ENCODE data around the gene KRTAP2-1. TPM values are rescaled to one million over a fixed set of nuclear protein-coding genes. Genes with fewer than 3 reads are reported as not detected.
"Not testable (repeated sequence)": the region's sequence is repeated elsewhere in the genome, so short reads cannot be mapped to it uniquely, and the experiment has no call there.

The KRTAP2-1 gene
- total RNA-seq, 1 donor from 2014 or later: not detected

- intact Hi-C loops (cut with micrococcal nuclease): no loop called here
Observed at GRCh38 chr17:41013606-41014005, 33.5 kb downstream of the KRTAP2-1 start.

GRCh38 chr17:41013181-41013580 is 33.9 kb downstream of the KRTAP2-1 start:
- intact Hi-C loops (cut with micrococcal nuclease): no loop called here

DNA sequence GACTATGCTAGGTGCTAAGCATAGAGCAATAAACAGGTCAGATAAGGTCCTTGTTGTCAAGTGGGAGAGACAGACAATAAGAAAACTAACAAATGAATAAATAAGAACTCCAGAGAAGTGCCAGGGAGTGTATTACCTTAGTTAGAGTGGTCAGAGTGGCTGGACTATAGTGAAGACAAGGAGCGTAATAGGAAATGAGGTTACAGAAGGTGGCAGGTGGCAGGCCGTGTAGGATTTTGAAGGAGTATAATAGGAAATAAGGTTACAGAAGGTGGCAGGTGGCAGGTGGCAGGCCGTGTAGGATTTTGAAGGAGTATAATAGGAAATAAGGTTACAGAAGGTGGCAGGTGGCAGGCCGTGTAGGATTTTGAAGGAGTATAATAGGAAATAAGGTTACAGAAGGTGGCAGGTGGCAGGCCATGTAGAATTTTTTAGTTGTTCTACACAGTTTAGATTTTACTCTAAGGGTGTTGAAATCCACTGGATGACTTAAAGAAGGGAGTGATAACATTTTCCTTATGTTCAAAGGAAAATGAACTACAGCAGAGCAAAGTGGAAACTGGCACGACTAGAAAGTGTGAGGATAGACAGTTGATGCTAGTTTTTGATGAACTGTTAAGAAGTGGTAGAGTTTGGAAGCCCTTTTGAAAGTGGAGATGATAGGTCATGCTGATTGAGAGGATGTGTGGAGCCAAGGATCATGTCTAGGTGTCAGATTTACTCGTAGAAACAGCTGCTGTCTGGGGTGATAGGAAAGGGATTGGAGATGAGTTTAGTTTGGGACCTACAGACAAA is 34.6 kb downstream of the KRTAP2-1 start:
- intact Hi-C loops (cut with micrococcal nuclease): no loop called here

- intact Hi-C loops (cut with micrococcal nuclease): no loop called here
Observed at GRCh38 chr17:41010441-41010840, 36.7 kb downstream of the KRTAP2-1 start.

GRCh38 chr17:41009936-41010335 is 37.2 kb downstream of the KRTAP2-1 start:
- intact Hi-C loops (cut with micrococcal nuclease): no loop called here

DNA sequence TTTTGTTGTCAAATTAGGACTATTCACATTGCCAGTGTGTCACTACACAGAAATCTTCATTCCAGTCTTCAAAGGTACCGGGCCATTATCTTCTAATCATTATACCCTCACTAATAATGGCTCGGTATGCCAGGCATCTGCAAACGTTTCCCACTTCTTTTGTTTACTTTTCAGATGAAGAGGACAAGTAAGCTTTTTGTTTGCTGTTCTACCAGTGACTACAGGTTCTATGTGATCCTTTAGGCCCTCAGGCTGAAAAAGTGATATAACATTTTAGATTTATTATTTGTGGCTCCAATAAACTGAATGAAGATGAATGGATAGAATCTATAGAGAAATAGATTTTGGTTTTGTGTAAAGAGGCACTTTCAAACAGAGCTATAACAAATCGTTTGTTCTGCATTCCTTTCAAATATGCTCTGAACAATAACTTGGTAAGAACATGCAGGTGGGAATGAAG is 37.8 kb downstream of the KRTAP2-1 start:
- intact Hi-C loops (cut with micrococcal nuclease): no loop called here

DNA sequence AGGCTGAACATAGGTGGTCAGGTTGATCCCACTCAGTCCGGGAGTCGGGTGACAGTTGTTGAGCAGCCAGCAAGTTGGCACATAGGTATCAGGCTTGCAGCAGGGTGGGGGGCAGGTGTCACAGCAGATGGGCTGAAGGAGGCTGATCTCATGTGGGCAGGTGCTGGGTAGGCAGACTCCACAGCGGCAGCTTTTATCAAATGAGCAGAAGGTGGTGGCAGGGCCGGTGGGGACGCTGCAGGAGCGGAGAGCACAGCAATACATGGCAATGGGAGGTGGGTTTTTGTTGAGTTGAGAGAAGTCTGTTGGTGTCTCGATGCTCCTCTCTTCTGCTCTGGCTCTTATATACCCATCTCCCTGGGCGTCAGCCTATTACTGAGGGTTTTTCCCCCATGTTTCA is 38.3 kb downstream of the KRTAP2-1 start, which contains the start of gene KRTAP3-1:
TSS of gene KRTAP3-1 (minus strand) at position 318 of the 400 bp plus-strand sequence. CDS start at position 264, 54 bp downstream.
- intact Hi-C loops (cut with micrococcal nuclease): no loop called here

GRCh38 chr17:41004397-41004796 is 42.7 kb downstream of the KRTAP2-1 start:
- intact Hi-C loops (cut with micrococcal nuclease): no loop called here

GRCh38 chr17:41003926-41004325 is 43.2 kb downstream of the KRTAP2-1 start:
- intact Hi-C loops (cut with micrococcal nuclease): no loop called here

DNA sequence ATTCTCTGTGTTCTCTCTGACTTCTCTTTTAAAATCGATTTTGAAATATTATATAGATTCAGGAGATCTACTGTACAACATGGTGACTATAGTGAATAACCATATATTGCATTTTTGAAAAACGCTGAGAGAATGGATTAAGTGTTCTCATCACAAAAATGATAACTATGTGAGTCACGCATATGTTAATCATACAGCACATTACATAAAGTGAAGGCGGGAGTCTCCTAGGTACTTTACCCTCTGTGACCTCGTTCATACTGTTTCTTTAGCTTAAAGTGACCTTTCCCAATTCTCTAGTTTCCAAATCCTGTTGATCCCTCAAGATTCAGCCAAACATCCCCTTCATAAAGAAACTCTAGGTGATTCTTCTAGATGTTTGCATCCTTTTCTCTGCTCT is 44.3 kb downstream of the KRTAP2-1 start:
- intact Hi-C loops (cut with micrococcal nuclease): no loop called here

- intact Hi-C loops (cut with micrococcal nuclease): no loop called here
Observed at GRCh38 chr17:41001795-41002194, 45.3 kb downstream of the KRTAP2-1 start.

DNA sequence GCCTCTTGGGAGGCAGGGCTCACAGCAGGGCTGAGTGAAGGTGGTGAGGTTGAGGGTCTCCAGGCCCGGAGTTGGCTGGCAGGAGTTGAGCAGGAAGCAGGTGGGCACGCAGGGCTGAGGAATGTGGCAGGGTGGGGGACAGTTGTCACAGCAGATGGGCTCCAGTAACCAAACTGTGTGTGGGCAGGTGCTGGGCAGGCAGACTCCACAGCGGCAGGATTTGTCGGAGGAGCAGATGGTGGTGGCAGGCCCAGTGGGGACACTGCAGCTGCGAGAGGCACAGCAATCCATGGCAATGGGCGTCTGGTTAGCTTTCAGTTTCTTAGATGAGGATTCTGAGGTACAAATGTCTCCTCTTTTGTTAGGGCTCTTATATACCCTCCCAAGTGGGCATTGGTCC is 47.6 kb downstream of the KRTAP2-1 start, which contains the start of gene KRTAP3-2:
TSS of gene KRTAP3-2 (minus strand) at position 344 of the 400 bp plus-strand sequence. CDS start at position 291, 53 bp downstream.
- intact Hi-C loops (cut with micrococcal nuclease): not testable (repeated sequence)

- intact Hi-C loops (cut with micrococcal nuclease): no loop called here
Observed at GRCh38 chr17:40997361-40997760, 49.8 kb downstream of the KRTAP2-1 start.

DNA sequence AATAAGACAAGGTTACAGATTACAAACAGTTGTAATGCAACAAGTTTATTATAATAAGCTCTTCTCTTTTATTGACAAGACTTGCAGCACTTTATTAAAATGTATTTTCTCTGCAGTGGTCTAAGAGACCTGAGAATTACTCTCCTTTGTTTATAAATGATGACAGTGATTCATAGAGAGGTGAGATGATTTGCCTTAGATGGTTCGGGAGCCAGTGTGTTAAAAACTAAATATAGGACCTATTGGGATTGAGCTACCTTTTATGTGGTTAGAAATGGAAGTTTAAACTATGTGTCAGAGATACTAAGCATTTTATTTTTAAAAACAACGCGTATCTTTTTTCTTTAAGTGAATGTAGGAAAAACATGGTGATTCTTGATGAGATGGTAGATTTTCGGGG is 50.3 kb downstream of the KRTAP2-1 start:
- intact Hi-C loops (cut with micrococcal nuclease): no loop called here

Other genes starting within 250 kb of the KRTAP2-1 start
- not detected in 2 replicates for gene KRT28, start 247.4 kb downstream of the KRTAP2-1 start, total RNA-seq
- gene KRT10, start 224.7 kb downstream of the KRTAP2-1 start, total RNA-seq: 21.0 and 25.6 TPM in 2 replicates
- not detected in 2 replicates for gene KRT12, start 180.1 kb downstream of the KRTAP2-1 start, total RNA-seq
- gene KRT20, start 162.1 kb downstream of the KRTAP2-1 start, total RNA-seq: not detected in 2 replicates
- not detected in 2 replicates for gene KRT23, start 109.7 kb downstream of the KRTAP2-1 start, total RNA-seq
- not detected in 2 replicates for gene KRT39, start 80.4 kb downstream of the KRTAP2-1 start, total RNA-seq
- gene KRT40, start 63.0 kb downstream of the KRTAP2-1 start, total RNA-seq: not detected in 2 replicates
- not detected in 2 replicates for gene KRTAP3-3, start 53.2 kb downstream of the KRTAP2-1 start, total RNA-seq
- not detected in 2 replicates for gene KRTAP3-2, start 47.4 kb downstream of the KRTAP2-1 start, total RNA-seq
- not detected in 2 replicates for gene KRTAP3-1, start 38.2 kb downstream of the KRTAP2-1 start, total RNA-seq
- not detected in 2 replicates for gene KRTAP1-5, start 20.1 kb downstream of the KRTAP2-1 start, total RNA-seq
- not detected in 2 replicates for gene KRTAP1-4, start 17.1 kb downstream of the KRTAP2-1 start, total RNA-seq
- not detected in 2 replicates for gene KRTAP1-3, start 12.4 kb downstream of the KRTAP2-1 start, total RNA-seq
- not detected in 2 replicates for gene KRTAP1-1, start 5.9 kb downstream of the KRTAP2-1 start, total RNA-seq
- not detected in 2 replicates for gene KRTAP2-2, start 7.9 kb upstream of the KRTAP2-1 start, total RNA-seq
- gene KRTAP2-3, start 12.8 kb upstream of the KRTAP2-1 start, total RNA-seq: not detected in 2 replicates
- gene KRTAP2-4, start 18.6 kb upstream of the KRTAP2-1 start, total RNA-seq: not detected in 2 replicates
- not detected in 2 replicates for gene KRTAP4-7, start 36.8 kb upstream of the KRTAP2-1 start, total RNA-seq
- gene KRTAP4-8, start 50.8 kb upstream of the KRTAP2-1 start, total RNA-seq: not detected in 2 replicates
- not detected in 2 replicates for gene KRTAP4-16, start 54.9 kb upstream of the KRTAP2-1 start, total RNA-seq
- not detected in 2 replicates for gene KRTAP4-9, start 58.1 kb upstream of the KRTAP2-1 start, total RNA-seq
- gene KRTAP4-11, start 71.1 kb upstream of the KRTAP2-1 start, total RNA-seq: not detected in 2 replicates
- not detected in 2 replicates for gene KRTAP4-12, start 76.9 kb upstream of the KRTAP2-1 start, total RNA-seq
- not detected in 2 replicates for gene KRTAP4-6, start 93.2 kb upstream of the KRTAP2-1 start, total RNA-seq
- gene KRTAP4-5, start 102.5 kb upstream of the KRTAP2-1 start, total RNA-seq: not detected in 2 replicates
- gene KRTAP4-4, start 113.4 kb upstream of the KRTAP2-1 start, total RNA-seq: not detected in 2 replicates
- not detected in 2 replicates for gene KRTAP4-3, start 120.9 kb upstream of the KRTAP2-1 start, total RNA-seq
- not detected in 2 replicates for gene KRTAP4-2, start 130.9 kb upstream of the KRTAP2-1 start, total RNA-seq
- not detected in 2 replicates for gene KRTAP4-1, start 137.6 kb upstream of the KRTAP2-1 start, total RNA-seq
- gene KRTAP9-1, start 142.6 kb upstream of the KRTAP2-1 start, total RNA-seq: not detected in 2 replicates
- not detected in 2 replicates for gene KRTAP9-2, start 179.3 kb upstream of the KRTAP2-1 start, total RNA-seq
- not detected in 2 replicates for gene KRTAP9-3, start 185.1 kb upstream of the KRTAP2-1 start, total RNA-seq
- gene KRTAP9-8, start 190.7 kb upstream of the KRTAP2-1 start, total RNA-seq: not detected in 2 replicates
- not detected in 2 replicates for gene KRTAP9-4, start 202.4 kb upstream of the KRTAP2-1 start, total RNA-seq
- gene KRTAP9-9, start 208.1 kb upstream of the KRTAP2-1 start, total RNA-seq: not detected in 2 replicates
- gene KRTAP9-6, start 218.1 kb upstream of the KRTAP2-1 start, total RNA-seq: not detected in 2 replicates
- not detected in 2 replicates for gene KRTAP9-7, start 228.4 kb upstream of the KRTAP2-1 start, total RNA-seq

Measured in T-helper 1 cell treated with Interleukin-12 subunit alpha and Interleukin-12 subunit beta and Interleukin-4 antibody, amounts not matched to agents 30 ng/mL and 1 ng/mL, for 36 hours (primary cell).